Hippocampal formation (tissue), 2 donors: ENCODE results near the gene TUBA1A.
"Not testable (repeated sequence)": the region's sequence is repeated elsewhere in the genome, so short reads cannot be mapped to it uniquely, and the experiment has no call there.

Experiments
- DNase-seq, 2 donors: peaks; one replicate each; lab custom pipeline; 2025; lab: John Stamatoyannopoulos, UW

Gene TUBA1A

DNA sequence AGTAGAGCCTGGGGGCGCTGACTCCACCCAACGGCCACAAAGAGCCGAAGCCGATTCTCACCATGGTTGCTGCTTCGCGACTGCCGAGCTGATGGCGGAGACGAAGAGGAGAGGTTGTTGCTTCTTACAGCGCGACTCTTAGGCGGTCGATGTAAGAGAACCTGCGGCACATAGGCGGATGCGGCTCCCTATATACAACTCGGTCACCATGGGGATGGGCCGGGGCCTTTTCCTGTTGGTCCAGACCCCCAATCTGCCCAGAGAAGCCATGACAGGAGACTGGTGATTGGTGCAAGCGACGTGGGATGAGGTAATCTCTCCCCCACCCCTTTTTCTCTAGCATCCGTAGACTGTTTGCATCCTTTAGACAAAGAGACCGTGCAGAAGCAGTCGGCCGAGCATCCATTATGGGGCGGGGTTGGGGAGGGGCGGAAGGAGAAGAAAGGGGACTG is at the start of gene TUBA1A:
TUBA1A (minus strand) TSS at position 165 of the 452 bp plus-strand sequence; CDS start at position 64, 101 bp downstream.
- peak; percentile 97 to 100 for DNase-seq

DNA sequence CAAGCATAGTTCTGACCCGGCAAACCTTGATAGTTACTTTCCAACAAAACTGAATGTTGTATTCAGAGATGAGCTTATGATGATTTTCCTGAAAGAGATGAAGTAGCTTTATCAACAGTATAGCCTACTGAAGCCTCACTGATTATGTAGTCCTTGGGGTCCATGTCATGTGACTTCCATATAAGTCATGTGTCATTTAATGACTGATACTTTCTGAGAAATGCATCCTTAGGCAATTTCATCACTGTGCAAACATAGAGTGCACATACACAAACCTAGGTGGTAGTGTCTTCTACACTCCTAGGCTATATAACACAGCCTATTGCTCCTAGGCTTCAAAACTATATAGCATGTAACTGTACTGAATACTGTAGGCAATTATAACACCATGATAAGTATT is 47.5 kb upstream of the TUBA1A start:
- DNase-seq, result no peak

DNA sequence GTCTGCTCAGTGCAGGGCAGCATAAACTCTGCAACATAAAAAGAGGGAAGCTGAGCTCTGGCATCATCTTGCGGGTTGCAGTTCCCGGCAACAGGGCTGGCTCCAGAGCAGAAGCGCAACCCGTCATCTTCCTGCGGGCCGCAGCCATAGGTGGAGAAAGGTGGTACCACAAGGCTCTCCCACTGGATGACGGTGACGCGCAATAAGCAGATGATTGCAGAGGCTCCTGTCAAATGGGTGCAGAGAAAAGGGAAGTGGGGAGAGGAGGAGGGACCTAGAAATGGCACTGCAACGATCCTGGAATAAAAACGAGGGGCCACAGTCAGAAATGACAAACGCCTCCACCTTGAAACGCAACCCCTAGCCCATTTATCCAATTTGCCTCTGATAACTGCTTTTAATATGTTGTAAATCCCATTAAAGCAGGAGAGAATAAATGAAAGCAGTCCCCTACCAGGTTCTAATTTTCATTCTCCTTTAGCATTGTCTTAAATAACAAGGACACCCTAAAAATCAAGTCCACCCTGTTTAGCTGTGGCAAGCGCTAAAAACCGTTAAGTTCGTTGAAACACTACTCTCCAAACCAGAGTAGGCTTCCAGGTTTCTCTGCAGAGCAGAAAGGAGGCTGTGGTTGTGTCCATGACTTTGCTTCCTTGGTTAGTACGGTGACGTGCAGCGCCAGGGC is 45.1 kb upstream of the TUBA1A start:
- DNase-seq, result peak; percentile 64 to 72

DNA sequence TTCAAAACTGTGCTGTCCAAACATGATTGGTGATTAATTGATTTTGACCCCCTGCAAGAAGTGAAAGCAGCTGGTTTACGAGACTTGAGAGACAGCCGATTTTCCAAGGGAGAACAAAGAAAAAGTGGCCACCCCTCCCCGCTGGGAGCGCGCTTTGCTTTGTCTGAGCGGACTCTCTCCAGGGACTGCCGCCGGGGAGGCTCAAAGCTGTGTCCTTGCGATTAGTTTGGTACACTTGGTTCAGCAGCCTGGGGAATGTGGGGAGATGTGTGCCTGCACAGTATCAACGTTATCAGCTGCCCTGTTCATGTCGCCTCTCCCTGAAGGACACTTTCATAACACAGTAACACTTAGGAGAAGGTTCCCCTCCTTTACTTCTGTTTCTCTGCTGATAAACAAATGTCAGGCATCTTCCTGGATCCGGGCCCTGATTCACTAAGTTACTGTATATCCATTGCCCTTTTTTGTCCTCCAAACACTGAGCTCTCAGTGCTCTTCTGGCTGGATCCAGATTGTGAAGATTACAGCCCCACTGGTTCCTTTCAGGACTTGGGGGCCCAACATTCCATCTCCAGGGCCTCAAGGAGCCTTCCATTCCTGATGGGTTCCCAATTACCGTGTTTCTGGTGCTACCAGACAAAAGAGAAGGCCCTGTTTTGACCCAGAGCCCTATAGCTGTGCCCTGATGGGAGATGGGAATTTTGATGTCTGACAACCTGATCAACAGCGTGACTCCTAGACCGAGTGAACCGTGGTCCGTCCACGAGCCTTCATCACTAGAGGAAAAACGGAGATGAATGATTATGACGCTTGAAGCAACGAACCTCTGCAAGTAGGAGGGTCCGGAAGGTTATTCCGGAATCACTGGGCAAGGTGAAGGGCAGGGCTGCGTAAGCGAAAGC is 44.3 kb upstream of the TUBA1A start:
- peak; percentile 75 for DNase-seq

DNA sequence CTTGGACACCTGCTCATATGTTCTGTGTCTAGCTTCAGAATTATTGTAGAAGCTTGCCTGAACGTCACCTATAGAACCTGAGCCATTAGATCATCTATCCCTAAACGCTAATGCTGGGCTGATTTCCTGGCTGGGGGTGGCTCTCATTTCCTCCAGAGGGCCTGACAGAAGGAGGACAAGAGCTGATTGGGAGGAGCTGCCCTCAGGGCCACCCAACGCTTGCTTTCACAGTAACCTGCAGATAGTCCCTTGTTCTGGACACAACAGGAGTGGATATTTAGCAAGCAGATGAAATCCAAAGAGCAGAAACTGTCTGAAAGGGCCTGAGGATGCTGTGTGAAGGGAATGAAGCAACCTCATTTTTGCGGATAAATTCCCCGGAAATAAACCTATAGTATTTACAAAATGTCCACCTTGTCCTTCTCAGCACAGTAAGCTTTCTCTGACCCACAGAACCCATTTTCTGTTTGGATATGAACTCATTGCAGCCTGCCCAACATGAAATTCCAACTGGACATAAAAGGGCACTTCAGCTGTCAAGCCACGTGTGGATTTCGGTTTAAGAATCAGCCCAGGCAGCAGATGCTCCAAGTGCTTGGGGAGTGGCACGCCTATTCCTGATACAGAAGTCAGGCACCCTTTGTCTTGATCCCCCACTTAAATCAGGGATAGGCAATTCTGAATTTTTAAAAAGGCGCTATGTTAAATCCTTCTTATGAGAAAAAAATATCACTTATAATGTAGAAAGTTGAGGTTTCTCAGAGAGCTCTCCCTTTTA is 43.2 kb upstream of the TUBA1A start:
- no peak for DNase-seq

DNA sequence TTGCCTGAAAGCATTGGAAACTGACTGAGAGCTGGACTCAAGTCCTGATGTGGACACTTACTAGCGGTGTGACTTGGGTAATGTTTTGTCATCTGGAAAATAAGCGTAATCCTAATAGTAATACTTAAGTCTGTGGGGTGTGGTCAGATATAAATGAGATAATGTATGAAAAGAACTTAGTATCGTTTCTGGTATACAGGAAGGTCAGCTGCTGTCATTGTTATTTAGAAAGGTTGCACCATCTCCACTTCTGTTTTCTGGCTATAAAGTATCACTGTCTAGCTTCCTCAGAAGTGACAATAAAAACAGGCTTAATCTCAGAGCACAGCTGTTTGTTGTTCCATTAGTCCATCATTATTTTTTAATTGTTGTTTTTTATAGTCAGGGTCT is 41.9 kb upstream of the TUBA1A start:
- DNase-seq, result no peak

DNA sequence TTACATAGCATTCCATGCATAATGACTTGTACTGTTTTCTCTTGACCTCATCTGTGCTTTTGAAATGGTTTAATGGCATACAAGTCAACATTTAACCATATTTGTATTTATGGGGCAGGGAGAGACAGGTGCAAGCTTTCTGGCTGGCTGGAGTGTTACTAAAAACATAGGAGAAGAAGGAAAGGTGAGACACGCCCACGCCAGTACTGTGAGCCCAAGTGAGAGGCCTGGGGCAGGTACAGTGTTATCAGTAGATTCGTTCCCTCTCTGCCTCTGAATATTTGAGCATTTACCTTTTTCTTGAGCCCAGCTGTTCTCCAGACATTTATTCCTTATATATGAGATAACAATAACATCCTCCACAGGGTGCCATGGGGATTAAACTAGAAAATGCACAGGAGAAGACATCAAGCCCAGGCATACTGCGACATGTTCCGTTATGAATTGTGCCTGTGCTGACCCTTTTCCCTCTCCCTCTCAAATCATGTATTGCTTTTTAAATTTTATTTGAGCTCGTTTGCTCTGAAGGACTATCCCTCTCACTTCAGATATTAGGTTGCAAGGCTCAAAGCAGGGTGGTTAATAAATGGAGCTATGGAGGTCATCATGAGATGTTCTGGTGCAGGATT is 41.4 kb upstream of the TUBA1A start:
- no peak for DNase-seq

DNA sequence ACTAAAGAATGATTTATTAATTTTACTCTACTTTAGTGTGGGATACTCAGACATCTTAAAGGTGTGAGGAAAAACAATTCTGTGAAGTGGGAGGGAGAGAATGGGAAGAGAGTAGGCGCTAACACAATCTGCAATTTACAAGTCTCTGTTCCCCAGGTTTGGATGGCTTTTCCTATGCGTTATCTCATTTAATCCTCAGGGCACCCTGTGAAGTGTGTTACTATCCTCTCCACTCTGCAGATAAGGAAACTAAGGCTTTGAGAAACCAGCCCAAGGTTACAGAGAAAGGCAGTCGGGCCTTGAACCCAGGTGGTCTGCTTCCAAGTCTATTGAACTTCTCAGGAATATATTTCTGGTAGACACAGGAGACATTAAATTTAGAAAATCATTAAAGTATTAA is 39.8 kb upstream of the TUBA1A start:
- DNase-seq, result no peak

DNA sequence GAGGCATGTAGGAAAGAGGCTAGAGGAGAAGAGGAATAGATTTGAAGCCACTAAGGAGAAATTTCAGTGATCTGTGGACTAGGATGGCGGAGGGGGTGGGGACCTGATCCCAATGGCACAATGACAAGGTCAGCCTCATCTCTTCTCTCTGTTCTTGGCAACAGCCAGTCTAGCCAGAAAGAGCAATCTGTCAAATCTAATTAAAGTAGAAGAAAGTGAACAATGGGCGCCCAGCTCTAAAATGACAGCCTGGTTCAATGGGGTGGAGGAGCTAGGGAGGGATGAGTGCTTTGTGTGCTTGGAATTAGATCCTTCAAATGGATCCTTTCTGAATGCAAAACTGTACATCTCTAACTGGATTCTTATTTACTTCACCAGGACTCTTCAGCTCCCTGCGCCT is 38.8 kb upstream of the TUBA1A start:
- no peak for DNase-seq

DNA sequence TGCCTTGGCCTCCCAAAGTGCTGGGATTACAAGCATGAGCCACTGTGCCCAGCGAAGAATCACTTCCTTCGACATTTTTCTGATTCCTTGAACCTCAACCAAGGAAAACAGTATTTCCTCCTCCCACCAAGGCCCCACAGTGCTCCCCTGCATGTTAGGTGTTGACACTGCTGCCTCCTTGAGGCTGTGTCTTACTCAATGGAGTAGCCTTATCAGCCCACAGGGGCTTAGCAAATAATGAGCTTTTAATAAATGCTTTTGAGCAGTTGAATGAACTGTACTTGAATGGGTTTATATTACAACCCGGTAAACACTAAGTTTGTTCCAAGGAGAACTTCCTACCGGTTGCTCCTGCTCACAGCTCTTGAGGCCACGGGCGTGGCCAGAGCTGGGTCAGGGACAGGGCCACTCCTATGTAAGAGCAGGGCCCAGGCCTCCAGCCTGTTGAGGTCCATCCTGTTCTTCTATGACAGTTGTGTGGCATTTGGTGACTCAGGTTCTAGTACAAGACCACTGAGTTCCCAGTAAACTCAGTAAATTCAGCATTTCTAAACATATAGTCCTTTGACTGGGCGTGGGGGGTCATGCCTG is 36.8 kb upstream of the TUBA1A start:
- no peak for DNase-seq

DNA sequence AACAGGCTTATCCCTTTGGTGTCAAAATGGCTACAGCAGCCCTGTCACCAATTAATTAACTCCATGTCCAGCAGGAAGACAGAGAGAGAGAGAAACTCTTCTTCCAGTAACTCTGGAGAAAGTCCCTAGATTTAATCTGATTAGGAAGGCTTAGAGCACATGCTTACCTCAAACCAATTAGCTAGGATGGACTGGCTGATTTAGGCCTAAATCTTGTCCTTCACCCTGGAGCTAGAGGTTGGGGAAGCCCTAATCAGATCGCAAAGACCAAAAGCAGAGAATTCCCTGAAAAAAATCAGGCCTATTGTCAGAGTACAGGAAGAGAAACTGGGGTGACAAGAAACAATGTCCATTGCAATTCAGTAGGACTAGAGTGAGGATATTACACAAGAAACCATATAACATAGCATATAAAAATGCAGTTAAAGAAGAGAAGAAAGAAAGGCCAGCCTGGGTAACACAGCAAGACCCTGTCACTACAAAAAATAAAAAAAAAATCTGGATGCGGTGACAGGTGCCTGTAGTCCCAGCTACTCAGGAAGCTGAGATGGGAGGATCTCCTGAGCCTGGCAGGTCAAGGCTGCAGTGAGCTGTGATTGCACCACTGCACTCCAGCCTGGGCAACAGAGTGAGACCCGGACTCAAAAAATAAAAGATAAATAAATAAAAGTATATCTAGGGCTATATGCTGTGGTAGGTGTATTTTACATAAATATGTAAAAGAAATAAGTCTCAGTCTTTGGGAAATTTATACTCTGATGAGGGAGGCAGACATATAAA is 34.9 kb upstream of the TUBA1A start:
- no peak for DNase-seq

DNA sequence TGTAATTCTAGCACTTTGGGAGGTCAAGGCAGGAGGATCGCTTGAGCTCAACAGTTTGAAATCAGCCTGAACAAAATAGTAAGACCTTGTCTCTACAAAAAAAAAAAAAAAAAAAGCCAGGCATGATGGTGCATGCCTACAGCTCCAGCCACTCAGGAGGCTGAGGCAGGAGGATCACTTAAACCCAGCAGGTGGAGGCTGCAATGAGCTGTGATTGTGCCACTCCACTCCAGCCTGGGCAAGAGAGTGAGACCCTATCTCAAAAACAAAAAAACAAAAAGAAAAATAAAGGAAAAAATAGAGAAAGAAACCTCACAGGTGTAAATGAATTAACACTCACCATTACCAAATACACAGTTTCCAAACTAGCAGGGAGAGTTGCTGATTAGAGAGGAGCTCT is 34.2 kb upstream of the TUBA1A start:
- no peak for DNase-seq

DNA sequence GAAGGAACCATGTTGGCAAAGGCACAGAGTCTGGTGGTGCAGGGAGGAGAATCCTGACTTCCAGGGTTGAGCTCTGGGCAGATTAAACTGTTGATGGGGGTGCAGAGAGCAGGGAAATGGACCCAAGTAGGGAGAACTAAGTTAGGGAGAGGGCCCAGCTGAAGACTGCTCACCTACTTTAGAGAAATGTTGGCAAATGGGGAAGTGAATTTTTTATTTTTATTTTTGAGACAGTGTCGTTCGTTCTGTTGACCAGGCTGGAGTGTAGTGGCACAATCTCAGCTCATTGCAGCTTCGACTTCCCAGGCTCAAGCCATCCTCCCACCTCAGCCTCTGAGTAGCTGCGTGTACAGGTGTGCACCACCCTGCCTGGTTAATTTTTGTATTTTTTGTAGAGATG is 32.1 kb upstream of the TUBA1A start:
- no peak for DNase-seq

DNA sequence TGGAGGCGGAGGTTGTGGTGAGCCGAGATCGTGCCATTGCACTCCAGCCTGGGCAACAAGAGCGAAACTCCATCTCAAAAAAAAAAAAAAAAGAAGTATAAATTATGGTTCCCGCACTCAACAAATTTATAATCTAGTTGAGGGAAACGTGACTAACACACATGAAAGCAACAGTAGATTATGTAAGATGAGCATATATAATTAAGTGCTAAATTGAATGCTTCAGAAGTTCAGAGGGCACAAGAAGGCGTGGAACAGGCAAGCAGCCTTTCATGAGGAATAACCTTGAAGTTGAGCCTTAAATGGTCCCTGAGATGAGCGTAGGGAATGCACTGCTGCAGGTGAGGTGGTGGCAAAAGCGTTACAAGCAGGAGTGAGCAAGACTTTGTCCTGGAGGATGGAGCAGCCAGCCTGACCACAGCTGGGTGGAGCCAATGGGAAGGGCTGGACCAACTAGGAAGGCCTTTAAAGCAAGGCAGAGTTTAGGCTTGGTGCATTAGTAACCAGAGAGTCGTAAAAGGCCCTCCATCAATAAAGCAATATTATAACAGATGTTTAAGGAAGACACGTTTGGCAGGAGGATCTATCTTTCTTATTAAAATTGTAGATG is 30.6 kb upstream of the TUBA1A start:
- DNase-seq, result no peak

DNA sequence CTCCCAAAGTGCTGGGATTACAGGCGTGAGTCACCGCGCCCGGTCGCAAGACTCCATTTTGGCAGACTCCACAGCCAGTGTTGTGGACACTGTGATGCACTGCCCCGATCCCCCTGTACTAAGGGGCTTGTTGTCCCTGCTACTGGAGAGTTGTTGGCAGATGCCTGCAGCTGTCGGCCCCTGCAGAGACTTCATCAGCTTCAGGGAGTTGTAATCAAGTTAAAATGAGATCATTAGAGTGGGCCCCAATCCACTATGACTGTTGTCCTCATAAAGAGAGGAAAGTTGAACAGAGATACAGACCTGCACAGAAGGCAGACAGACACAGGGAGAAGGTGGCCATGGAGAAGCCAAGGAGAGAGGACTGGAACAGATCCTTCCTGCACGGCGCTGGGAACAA is 23.7 kb upstream of the TUBA1A start:
- no peak for DNase-seq

DNA sequence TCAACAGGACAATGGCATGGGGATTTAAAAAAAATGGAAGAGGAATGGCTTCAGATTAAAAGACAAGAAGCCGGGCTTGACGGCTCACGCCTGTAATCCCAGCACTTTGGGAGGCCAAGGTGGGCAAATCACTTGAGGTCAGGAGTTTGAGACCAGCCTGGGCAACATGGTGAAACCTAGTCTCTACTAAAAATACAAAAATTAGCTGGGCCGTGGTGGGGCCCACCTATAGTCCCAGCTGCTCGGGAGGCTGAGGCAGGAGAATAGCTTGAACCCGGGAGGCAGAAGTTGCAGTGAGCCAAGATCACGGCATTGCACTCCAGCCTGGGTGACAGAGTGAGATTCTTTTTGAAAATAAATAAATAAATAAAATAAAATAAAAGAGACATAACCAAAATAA is 21.8 kb upstream of the TUBA1A start:
- not testable (repeated sequence) for DNase-seq

DNA sequence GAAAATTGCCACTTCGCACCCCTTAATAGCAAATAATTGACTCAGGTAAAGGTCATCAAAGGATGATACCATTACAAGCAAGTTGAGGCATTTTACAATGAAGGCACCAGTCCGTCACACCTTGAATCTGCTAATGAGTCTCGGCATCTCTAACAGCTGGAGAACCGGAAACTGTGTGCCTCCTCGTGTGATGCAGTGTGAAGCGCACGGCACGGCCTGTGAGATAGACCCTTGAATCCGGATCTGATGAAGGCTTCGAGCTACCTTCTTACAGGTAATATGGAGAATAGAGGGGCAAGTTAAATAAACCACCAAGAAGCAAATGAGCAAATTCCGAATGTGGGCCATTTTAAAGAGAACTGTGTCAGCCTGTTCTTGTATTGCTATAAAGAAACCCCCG is 19.8 kb upstream of the TUBA1A start:
- no peak for DNase-seq

DNA sequence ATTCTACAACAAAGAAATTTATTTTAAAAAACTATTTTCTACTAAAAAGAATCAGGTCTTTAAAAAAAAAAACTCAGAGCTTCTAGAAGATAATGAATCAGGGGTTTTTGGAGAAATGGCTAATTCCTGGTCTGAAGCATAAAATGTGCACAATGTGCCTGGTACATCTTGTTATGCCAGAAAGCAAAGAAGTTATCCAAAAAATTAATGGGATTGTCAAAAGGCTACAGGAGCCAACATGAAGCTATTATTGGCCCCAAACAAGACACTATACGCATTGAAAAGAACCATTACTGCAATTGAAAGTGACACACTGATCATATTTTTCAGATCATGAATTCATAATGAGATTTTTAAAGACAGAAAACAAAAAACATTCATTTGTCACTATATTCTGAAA is 19.3 kb upstream of the TUBA1A start:
- DNase-seq, result no peak

DNA sequence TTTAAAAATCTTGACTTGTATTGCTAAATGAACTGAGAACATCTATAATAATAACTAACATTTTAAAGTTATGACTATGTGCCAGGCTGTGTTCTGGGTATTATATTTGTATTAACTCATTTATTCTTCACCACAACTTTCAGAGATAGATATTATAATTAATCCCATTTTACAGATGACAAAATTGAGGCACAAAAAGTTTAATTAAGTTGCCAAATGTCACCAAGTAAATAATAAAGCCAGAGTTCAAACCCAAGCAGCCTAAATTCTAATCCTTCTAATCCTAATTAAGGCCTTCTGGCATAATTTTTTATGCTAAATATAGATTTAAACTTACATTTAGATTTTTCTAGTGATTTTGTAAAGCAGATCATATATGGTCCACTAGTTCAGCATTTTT is 17.5 kb upstream of the TUBA1A start:
- DNase-seq, result no peak

DNA sequence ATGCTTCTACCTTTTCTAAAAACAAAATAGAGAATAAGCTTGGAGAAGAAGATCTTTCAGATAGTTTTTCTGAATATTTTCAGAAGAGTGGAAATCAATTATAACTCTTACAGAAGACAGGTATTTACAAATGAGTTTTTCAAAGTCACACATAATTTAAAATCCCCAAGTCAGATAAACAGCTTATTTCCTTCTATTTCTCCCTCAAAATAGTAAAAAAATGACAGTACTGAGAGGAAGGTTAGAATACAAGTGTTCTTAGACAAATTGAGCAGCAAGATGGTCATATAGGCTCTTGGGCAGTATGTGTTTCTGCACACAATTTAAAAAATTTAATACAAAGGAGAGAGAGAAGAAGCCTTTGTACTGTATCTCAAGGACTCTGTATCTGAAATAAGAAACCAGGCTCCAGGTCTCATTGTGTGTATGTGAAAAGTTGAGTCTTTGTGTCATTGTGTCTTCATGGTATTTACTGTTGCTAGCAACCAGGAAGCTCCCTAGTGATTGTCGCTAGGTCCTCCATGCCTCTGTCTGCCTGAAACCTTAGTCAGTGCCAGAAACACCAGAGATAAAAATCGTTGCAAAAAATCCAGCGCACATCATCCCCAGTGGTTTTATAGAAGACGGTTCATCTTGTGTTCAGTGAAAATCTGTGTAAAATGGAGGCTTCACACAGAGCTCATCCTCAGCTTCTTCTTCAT is 12.9 kb upstream of the TUBA1A start:
- DNase-seq, result no peak
